DOHH2 (cell line): ENCODE results near the gene PUM2.

Experiments used
- H3F3A ChIP-seq: fragments of 200-600 bp; sonication (generic), shearing (Covaris generic); 2 replicates; pipeline ENCODE4 v1.6.0; 2016; ENCODE audit warnings: antibody characterized with exemption, mild to moderate bottlenecking; ENCODE audit not compliant: control insufficient read depth, insufficient read depth
- H3K27ac ChIP-seq: fragments of 200-600 bp; sonication (generic); 2 replicates; pipeline ENCODE4 v1.5.1; 2014; ENCODE audit warnings: low read depth, mild to moderate bottlenecking, low read length, moderate library complexity
- H3K27me3 ChIP-seq: fragments of 200-600 bp; sonication (generic); 2 replicates; pipeline ENCODE4 v1.6.1; 2014; ENCODE audit warnings: mild to moderate bottlenecking, low read length, mixed read lengths; ENCODE audit not compliant: control insufficient read depth
- H3K36me3 ChIP-seq: fragments of 200-600 bp; sonication (generic); 2 replicates; pipeline ENCODE4 v1.6.1; 2014; ENCODE audit warnings: mild to moderate bottlenecking, low read length, moderate library complexity, mixed read lengths; ENCODE audit not compliant: control insufficient read depth
- H3K4me1 ChIP-seq: fragments of 200-600 bp; sonication (generic); 2 replicates; pipeline ENCODE4 v1.6.1; 2014; ENCODE audit warnings: mild to moderate bottlenecking, low read length, mixed read lengths; ENCODE audit not compliant: control insufficient read depth
- H3K4me2 ChIP-seq: fragments of 200-600 bp; sonication (generic); 2 replicates; pipeline ENCODE4 v1.6.0; 2014; ENCODE audit warnings: mild to moderate bottlenecking, low read length, moderate library complexity
- H3K4me3 ChIP-seq: fragments of 200-600 bp; sonication (generic); 2 replicates; pipeline ENCODE4 v1.5.1; 2014; ENCODE audit warnings: mild to moderate bottlenecking, low read length, mixed read lengths
- H3K79me2 ChIP-seq: fragments of 200-600 bp; sonication (generic); 2 replicates; pipeline ENCODE4 v1.6.1; 2014; ENCODE audit warnings: mild to moderate bottlenecking, low read length, mixed read lengths; ENCODE audit not compliant: control insufficient read depth
- H3K9me2 ChIP-seq: fragments of 200-600 bp; sonication (generic); replicated peaks from 2 replicates; pipeline ENCODE4 v1.6.1; 2014; ENCODE audit warnings: mild to moderate bottlenecking, low read length, mixed read lengths; ENCODE audit not compliant: control insufficient read depth
- H3K9me3 ChIP-seq: fragments of 200-600 bp; sonication (generic); 2 replicates; pipeline ENCODE4 v1.6.1; 2014; ENCODE audit warnings: antibody characterized with exemption, low read length, mixed read lengths; ENCODE audit not compliant: control insufficient read depth, insufficient read depth
- H4K20me1 ChIP-seq: fragments of 200-600 bp; sonication (generic); 2 replicates; pipeline ENCODE4 v1.6.0; 2014; ENCODE audit warnings: low read depth, mild to moderate bottlenecking, antibody characterized with exemption, low read length, moderate library complexity; ENCODE audit not compliant: control insufficient read depth, insufficient read depth
- EZH2phosphoT487 ChIP-seq: fragments of 200-600 bp; sonication (generic); IDR thresholded peaks from 2 replicates; pipeline ENCODE4 v1.6.1; 2017; ENCODE audit warnings: borderline replicate concordance, mild to moderate bottlenecking, antibody characterized with exemption, low read length, moderate library complexity, mixed read lengths
- TF ChIP-seq, protein P1 (sequence below): fragments of 200-600 bp; sonication (generic); IDR thresholded peaks from one replicate; pipeline ENCODE4 v1.5.1; 2014; ENCODE audit warnings: antibody characterized with exemption, mild to moderate bottlenecking, low read depth, low read length; ENCODE audit not compliant: poor library complexity, severe bottlenecking

The PUM2 gene

DNA sequence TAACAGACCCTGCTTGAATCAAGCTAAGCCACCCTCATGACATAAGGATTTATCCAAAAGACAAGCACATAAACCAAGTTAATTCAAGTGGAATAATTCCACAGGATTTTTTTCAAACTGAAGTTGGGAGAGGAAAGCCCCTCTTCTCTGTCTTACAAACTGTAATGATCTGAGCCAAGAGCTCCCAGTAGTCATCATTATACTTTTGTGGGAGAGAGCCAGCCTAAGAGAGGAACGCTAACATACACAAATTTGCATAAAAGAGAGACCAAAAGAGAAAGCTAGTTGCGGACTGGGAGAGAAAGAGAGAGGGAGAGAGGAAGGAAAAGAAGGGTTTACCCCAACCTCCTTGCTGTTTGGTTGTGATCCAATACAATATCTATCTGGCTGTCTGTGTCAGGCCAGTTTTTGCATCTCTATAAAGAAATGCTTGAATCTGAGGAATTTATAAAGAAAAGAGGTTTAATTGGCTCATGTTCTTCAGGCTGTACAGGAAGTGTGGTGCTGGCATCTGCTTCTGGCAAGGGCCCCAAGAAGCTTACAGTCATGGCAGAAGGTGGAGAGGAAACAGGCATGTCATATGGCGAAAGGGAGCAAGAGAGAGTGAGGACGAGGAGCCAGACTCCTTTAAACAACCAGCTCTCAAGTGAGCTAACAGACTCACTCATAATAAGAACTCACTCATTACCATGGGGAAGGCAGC, 20.8 kb upstream of the PUM2 start:
- Histone ChIP-seq H3K4me3 (no peak overlapping the region), H3K4me1 (no peaks in the 10 kb centered on the region), H3K79me2 (no peaks in the 10 kb centered on the region), H3K9me3 (peaks cover 9% of the 10 kb centered on the region), H3K36me3 (no peaks in the 10 kb centered on the region), H4K20me1 (no peaks in the 10 kb centered on the region), H3K4me2 (no peak overlapping the region), H3K9me2 (no peaks in the 10 kb centered on the region), H3K27me3 (peaks cover 14% of the 10 kb centered on the region), H3K27ac (no peak overlapping the region), H3F3A (no peaks in the 10 kb centered on the region)
- TF ChIP-seq, protein P1, sequence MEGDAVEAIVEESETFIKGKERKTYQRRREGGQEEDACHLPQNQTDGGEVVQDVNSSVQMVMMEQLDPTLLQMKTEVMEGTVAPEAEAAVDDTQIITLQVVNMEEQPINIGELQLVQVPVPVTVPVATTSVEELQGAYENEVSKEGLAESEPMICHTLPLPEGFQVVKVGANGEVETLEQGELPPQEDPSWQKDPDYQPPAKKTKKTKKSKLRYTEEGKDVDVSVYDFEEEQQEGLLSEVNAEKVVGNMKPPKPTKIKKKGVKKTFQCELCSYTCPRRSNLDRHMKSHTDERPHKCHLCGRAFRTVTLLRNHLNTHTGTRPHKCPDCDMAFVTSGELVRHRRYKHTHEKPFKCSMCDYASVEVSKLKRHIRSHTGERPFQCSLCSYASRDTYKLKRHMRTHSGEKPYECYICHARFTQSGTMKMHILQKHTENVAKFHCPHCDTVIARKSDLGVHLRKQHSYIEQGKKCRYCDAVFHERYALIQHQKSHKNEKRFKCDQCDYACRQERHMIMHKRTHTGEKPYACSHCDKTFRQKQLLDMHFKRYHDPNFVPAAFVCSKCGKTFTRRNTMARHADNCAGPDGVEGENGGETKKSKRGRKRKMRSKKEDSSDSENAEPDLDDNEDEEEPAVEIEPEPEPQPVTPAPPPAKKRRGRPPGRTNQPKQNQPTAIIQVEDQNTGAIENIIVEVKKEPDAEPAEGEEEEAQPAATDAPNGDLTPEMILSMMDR, result no peak
- no peak for TF ChIP-seq EZH2phosphoT487

DNA sequence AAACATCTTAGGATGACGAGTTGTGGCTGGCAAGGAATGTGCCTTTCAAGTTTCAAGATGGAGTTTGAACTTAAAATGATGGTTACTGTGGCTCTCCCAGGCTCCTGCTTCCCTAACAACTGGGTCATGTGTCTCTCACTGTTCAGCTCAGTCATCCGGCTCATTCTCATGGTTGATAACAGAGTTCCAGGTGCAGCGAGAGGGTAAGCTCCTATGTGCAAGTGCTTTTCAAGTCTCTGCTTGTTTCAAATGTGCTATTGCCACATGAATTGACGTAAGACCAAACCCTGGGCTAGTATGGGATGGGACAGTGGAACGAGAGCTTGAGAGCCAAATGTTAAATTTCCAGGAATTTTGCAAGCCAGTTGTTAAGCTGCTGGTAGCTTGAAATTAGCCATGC, 19.5 kb upstream of the PUM2 start:
- Histone ChIP-seq H3K9me3 (peaks cover 9% of the 10 kb centered on the region), H3K4me2 (no peak overlapping the region), H3K36me3 (no peaks in the 10 kb centered on the region), H3K4me3 (no peak overlapping the region), H4K20me1 (no peaks in the 10 kb centered on the region), H3K79me2 (no peaks in the 10 kb centered on the region), H3K27me3 (peaks cover 23% of the 10 kb centered on the region), H3F3A (no peaks in the 10 kb centered on the region), H3K27ac (no peak overlapping the region), H3K4me1 (no peaks in the 10 kb centered on the region), H3K9me2 (no peaks in the 10 kb centered on the region)
- TF ChIP-seq, protein P1, result no peak
- TF ChIP-seq EZH2phosphoT487, result no peak

DNA sequence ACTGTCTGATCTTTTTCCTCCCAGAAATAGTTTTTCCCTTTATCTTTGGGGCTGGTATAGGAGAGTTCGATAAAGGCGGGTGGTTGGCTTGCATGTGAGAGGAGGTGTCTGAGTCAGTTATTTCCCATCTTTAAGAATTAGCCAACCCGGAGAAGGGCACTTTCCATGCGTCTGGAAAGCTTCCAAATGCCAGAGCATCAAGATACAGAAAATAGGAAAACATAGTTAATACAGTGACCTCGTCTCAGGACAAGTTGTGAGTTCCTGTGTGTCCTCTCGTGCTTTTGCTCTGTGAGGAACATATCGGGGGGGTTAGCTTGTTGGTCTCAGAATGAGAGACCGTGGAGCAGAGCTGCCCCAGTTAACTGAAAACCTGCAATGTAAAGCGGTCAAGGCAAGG, 18.7 kb upstream of the PUM2 start:
- no peaks in the 10 kb centered on the region for H3K36me3 ChIP-seq
- H4K20me1 ChIP-seq, result no peaks in the 10 kb centered on the region
- no peak overlapping the region for H3K4me3 ChIP-seq
- H3F3A ChIP-seq, result no peaks in the 10 kb centered on the region
- H3K4me1 ChIP-seq, result no peaks in the 10 kb centered on the region
- no peak overlapping the region for H3K4me2 ChIP-seq
- H3K27ac ChIP-seq, result no peak overlapping the region
- H3K27me3 ChIP-seq, result peaks cover 24% of the 10 kb centered on the region
- peaks cover 9% of the 10 kb centered on the region for H3K9me3 ChIP-seq
- no peaks in the 10 kb centered on the region for H3K9me2 ChIP-seq
- H3K79me2 ChIP-seq, result no peaks in the 10 kb centered on the region
- TF ChIP-seq EZH2phosphoT487, result no peak
- TF ChIP-seq, protein P1, result no peak
